ENCODE results near the gene REC114. TPM values are rescaled to one million over a fixed set of nuclear protein-coding genes. Genes with fewer than 3 reads are reported as not detected.

Gene REC114
- total RNA-seq, 1 experiment from 2014 or later = not detected

- ChIA-PET POLR2A (interaction anchor here (0.9 kb wide), 1 partner anchor 18 kb away, joined by 3 read pairs; no protein-coding TSS in a partner anchor), CTCF (interaction anchor here (1.0 to 10.5 kb wide), 6 partner anchors 18 to 98 kb away, joined by 3 to 74 read pairs (median 6); partner anchors contain the start of gene NPTN)
- Mint-ChIP-seq H3K27ac (peak overlapping the region; percentile 52), H3K9me3 (no peaks in the 10 kb centered on the region), H3K4me3 (no peak overlapping the region), H3K4me1 (peaks cover 39% of the 10 kb centered on the region), H3K36me3 (no peaks in the 10 kb centered on the region), H3K27me3 (ENCODE audit: low read depth) (0 out of 2 replicates have a peak, but pooled peaks cover 2% of the 10 kb centered on the region)
- ATAC-seq = peak; percentile 68
- DNase-seq (ENCODE audit: low spot score) = no peak
- TF ChIP-seq ATF1 (CRISPR knock-in tag; IDR thresholded peaks at IDR 0.05) (no peak), ZNF423 (CRISPR knock-in tag; IDR thresholded peaks at IDR 0.05) (no peak), NR2C2 (CRISPR knock-in tag; IDR thresholded peaks at IDR 0.05) (no peak)
Observed at GRCh38 chr15:73605759-73606436, 162.9 kb downstream of the REC114 start.

GRCh38 chr15:73607405-73607804 lies 164.4 kb downstream of the REC114 start:
- peaks cover 44% of the 10 kb centered on the region for H3K4me1 Mint-ChIP-seq
- H3K36me3 Mint-ChIP-seq = no peaks in the 10 kb centered on the region
- H3K27ac Mint-ChIP-seq = no peak overlapping the region
- ChIA-PET CTCF (interaction anchor here (1.8 to 10.5 kb wide), 3 partner anchors 28 to 97 kb away, joined by 7 to 74 read pairs (median 12); no protein-coding TSS in a partner anchor), POLR2A (no interaction called here)
- DNase-seq (ENCODE audit: low spot score) (no peak), ATAC-seq (no peak)
- TF ChIP-seq, protein P1, sequence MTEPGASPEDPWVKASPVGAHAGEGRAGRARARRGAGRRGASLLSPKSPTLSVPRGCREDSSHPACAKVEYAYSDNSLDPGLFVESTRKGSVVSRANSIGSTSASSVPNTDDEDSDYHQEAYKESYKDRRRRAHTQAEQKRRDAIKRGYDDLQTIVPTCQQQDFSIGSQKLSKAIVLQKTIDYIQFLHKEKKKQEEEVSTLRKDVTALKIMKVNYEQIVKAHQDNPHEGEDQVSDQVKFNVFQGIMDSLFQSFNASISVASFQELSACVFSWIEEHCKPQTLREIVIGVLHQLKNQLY (CRISPR knock-in tag; IDR thresholded peaks at IDR 0.05) = no peak
- TF ChIP-seq FOXJ3 (CRISPR knock-in tag; IDR thresholded peaks at IDR 0.05; ENCODE audit: borderline replicate concordance) (no peak), MYBL2 (CRISPR knock-in tag; IDR thresholded peaks at IDR 0.05) (no peak), KAT7 (CRISPR knock-in tag; IDR thresholded peaks at IDR 0.05; ENCODE audit: borderline replicate concordance) (no peak), SP1 (CRISPR knock-in tag; conservative IDR thresholded peaks at IDR 0.05) (no peak)
- TF ChIP-seq, protein P2, sequence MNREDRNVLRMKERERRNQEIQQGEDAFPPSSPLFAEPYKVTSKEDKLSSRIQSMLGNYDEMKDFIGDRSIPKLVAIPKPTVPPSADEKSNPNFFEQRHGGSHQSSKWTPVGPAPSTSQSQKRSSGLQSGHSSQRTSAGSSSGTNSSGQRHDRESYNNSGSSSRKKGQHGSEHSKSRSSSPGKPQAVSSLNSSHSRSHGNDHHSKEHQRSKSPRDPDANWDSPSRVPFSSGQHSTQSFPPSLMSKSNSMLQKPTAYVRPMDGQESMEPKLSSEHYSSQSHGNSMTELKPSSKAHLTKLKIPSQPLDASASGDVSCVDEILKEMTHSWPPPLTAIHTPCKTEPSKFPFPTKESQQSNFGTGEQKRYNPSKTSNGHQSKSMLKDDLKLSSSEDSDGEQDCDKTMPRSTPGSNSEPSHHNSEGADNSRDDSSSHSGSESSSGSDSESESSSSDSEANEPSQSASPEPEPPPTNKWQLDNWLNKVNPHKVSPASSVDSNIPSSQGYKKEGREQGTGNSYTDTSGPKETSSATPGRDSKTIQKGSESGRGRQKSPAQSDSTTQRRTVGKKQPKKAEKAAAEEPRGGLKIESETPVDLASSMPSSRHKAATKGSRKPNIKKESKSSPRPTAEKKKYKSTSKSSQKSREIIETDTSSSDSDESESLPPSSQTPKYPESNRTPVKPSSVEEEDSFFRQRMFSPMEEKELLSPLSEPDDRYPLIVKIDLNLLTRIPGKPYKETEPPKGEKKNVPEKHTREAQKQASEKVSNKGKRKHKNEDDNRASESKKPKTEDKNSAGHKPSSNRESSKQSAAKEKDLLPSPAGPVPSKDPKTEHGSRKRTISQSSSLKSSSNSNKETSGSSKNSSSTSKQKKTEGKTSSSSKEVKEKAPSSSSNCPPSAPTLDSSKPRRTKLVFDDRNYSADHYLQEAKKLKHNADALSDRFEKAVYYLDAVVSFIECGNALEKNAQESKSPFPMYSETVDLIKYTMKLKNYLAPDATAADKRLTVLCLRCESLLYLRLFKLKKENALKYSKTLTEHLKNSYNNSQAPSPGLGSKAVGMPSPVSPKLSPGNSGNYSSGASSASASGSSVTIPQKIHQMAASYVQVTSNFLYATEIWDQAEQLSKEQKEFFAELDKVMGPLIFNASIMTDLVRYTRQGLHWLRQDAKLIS (CRISPR knock-in tag; IDR thresholded peaks at IDR 0.05; ENCODE audit: borderline replicate concordance) = no peak
- H3K27me3 Mint-ChIP-seq (ENCODE audit: low read depth) = 0 out of 2 replicates have a peak, but pooled peaks cover 2% of the 10 kb centered on the region
- H3K4me3 Mint-ChIP-seq = no peak overlapping the region
- no peaks in the 10 kb centered on the region for H3K9me3 Mint-ChIP-seq

GRCh38 chr15:73607843-73608242 lies 164.9 kb downstream of the REC114 start:
- no peaks in the 10 kb centered on the region for H3K36me3 Mint-ChIP-seq
- H3K4me1 Mint-ChIP-seq = peaks cover 44% of the 10 kb centered on the region
- no peak for ATAC-seq
- POLR2A ChIA-PET = no interaction called here
- CTCF ChIA-PET = interaction anchor here (2.6 to 10.5 kb wide), 2 partner anchors 28 to 96 kb away, joined by 12 to 74 read pairs; no protein-coding TSS in a partner anchor
- H3K27me3 Mint-ChIP-seq (ENCODE audit: low read depth) = 0 out of 2 replicates have a peak, but pooled peaks cover 2% of the 10 kb centered on the region
- H3K27ac Mint-ChIP-seq = no peak overlapping the region
- no peak for DNase-seq (ENCODE audit: low spot score)
- H3K4me3 Mint-ChIP-seq = no peak overlapping the region
- H3K9me3 Mint-ChIP-seq = no peaks in the 10 kb centered on the region
- no peak for TF ChIP-seq RORB (CRISPR knock-in tag; IDR thresholded peaks at IDR 0.05)
- TF ChIP-seq ZNF423 (CRISPR knock-in tag; IDR thresholded peaks at IDR 0.05) = no peak
- TF ChIP-seq IRF1 (CRISPR knock-in tag; IDR thresholded peaks at IDR 0.05) = no peak
- TF ChIP-seq NR2C2 (CRISPR knock-in tag; IDR thresholded peaks at IDR 0.05) = no peak
- TF ChIP-seq, protein P3, sequence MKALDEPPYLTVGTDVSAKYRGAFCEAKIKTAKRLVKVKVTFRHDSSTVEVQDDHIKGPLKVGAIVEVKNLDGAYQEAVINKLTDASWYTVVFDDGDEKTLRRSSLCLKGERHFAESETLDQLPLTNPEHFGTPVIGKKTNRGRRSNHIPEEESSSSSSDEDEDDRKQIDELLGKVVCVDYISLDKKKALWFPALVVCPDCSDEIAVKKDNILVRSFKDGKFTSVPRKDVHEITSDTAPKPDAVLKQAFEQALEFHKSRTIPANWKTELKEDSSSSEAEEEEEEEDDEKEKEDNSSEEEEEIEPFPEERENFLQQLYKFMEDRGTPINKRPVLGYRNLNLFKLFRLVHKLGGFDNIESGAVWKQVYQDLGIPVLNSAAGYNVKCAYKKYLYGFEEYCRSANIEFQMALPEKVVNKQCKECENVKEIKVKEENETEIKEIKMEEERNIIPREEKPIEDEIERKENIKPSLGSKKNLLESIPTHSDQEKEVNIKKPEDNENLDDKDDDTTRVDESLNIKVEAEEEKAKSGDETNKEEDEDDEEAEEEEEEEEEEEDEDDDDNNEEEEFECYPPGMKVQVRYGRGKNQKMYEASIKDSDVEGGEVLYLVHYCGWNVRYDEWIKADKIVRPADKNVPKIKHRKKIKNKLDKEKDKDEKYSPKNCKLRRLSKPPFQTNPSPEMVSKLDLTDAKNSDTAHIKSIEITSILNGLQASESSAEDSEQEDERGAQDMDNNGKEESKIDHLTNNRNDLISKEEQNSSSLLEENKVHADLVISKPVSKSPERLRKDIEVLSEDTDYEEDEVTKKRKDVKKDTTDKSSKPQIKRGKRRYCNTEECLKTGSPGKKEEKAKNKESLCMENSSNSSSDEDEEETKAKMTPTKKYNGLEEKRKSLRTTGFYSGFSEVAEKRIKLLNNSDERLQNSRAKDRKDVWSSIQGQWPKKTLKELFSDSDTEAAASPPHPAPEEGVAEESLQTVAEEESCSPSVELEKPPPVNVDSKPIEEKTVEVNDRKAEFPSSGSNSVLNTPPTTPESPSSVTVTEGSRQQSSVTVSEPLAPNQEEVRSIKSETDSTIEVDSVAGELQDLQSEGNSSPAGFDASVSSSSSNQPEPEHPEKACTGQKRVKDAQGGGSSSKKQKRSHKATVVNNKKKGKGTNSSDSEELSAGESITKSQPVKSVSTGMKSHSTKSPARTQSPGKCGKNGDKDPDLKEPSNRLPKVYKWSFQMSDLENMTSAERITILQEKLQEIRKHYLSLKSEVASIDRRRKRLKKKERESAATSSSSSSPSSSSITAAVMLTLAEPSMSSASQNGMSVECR (CRISPR knock-in tag; IDR thresholded peaks at IDR 0.05; ENCODE audit: borderline replicate concordance) = no peak
- TF ChIP-seq SMAD3 (CRISPR knock-in tag; IDR thresholded peaks at IDR 0.05; ENCODE audit: borderline replicate concordance) = no peak
- TF ChIP-seq, protein P4, sequence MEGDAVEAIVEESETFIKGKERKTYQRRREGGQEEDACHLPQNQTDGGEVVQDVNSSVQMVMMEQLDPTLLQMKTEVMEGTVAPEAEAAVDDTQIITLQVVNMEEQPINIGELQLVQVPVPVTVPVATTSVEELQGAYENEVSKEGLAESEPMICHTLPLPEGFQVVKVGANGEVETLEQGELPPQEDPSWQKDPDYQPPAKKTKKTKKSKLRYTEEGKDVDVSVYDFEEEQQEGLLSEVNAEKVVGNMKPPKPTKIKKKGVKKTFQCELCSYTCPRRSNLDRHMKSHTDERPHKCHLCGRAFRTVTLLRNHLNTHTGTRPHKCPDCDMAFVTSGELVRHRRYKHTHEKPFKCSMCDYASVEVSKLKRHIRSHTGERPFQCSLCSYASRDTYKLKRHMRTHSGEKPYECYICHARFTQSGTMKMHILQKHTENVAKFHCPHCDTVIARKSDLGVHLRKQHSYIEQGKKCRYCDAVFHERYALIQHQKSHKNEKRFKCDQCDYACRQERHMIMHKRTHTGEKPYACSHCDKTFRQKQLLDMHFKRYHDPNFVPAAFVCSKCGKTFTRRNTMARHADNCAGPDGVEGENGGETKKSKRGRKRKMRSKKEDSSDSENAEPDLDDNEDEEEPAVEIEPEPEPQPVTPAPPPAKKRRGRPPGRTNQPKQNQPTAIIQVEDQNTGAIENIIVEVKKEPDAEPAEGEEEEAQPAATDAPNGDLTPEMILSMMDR (IDR thresholded peaks at IDR 0.05) = no peak
- TF ChIP-seq, protein P5, sequence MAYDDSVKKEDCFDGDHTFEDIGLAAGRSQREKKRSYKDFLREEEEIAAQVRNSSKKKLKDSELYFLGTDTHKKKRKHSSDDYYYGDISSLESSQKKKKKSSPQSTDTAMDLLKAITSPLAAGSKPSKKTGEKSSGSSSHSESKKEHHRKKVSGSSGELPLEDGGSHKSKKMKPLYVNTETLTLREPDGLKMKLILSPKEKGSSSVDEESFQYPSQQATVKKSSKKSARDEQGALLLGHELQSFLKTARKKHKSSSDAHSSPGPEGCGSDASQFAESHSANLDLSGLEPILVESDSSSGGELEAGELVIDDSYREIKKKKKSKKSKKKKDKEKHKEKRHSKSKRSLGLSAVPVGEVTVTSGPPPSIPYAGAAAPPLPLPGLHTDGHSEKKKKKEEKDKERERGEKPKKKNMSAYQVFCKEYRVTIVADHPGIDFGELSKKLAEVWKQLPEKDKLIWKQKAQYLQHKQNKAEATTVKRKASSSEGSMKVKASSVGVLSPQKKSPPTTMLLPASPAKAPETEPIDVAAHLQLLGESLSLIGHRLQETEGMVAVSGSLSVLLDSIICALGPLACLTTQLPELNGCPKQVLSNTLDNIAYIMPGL (CRISPR knock-in tag; IDR thresholded peaks at IDR 0.05) = no peak
